Measurements from ENCODE around the gene EPHA6.

- TF ChIP-seq, protein P1, sequence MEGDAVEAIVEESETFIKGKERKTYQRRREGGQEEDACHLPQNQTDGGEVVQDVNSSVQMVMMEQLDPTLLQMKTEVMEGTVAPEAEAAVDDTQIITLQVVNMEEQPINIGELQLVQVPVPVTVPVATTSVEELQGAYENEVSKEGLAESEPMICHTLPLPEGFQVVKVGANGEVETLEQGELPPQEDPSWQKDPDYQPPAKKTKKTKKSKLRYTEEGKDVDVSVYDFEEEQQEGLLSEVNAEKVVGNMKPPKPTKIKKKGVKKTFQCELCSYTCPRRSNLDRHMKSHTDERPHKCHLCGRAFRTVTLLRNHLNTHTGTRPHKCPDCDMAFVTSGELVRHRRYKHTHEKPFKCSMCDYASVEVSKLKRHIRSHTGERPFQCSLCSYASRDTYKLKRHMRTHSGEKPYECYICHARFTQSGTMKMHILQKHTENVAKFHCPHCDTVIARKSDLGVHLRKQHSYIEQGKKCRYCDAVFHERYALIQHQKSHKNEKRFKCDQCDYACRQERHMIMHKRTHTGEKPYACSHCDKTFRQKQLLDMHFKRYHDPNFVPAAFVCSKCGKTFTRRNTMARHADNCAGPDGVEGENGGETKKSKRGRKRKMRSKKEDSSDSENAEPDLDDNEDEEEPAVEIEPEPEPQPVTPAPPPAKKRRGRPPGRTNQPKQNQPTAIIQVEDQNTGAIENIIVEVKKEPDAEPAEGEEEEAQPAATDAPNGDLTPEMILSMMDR (IDR thresholded peaks at IDR 0.05), result no peak
- TF ChIP-seq CBX8 (IDR thresholded peaks at IDR 0.05) (no peak), JUN (IDR thresholded peaks at IDR 0.05) (no peak), POLR2A (IDR thresholded peaks at IDR 0.05; ENCODE audit: low read length) (no peak), CBX2 (IDR thresholded peaks at IDR 0.05; ENCODE audit: borderline replicate concordance, low read depth) (no peak)
- TF ChIP-seq, protein P2, sequence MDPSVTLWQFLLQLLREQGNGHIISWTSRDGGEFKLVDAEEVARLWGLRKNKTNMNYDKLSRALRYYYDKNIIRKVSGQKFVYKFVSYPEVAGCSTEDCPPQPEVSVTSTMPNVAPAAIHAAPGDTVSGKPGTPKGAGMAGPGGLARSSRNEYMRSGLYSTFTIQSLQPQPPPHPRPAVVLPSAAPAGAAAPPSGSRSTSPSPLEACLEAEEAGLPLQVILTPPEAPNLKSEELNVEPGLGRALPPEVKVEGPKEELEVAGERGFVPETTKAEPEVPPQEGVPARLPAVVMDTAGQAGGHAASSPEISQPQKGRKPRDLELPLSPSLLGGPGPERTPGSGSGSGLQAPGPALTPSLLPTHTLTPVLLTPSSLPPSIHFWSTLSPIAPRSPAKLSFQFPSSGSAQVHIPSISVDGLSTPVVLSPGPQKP (IDR thresholded peaks at IDR 0.05; ENCODE audit: low read depth, low read length), result no peak
Observed at GRCh38 chr3:97241417-97241816, 427.0 kb downstream of the EPHA6 start.

Measured in A549 (cell line).